Gastrocnemius medialis (tissue), 4 donors: Measurements from ENCODE around the gene MANF.

Experiments
- POLR2A ChIP-seq, 2 donors: fragments of 450-650 bp; IDR thresholded peaks; one replicate each; pipeline ENCODE4 v1.6.1; 2017; ENCODE audit warnings: antibody characterized with exemption in 2 of 2, mild to moderate bottlenecking in 2 of 2, moderate library complexity in 2 of 2
- TF ChIP-seq, protein P1 (sequence below), 5 experiments: fragments of 450-650 bp in 3 of 5; fragments of 200-600 bp in 2 of 5; sonication (generic) in 2 of 5; IDR thresholded peaks in 4 of 5; conservative IDR thresholded peaks in 1 of 5; 1 replicate in 4 of 5; 2 replicates in 1 of 5; pipeline ENCODE4 v1.5.1; 2016 to 2019; ENCODE audit warnings: antibody characterized with exemption in 5 of 5, mild to moderate bottlenecking in 3 of 5, moderate library complexity in 3 of 5

- TF ChIP-seq, protein P1, sequence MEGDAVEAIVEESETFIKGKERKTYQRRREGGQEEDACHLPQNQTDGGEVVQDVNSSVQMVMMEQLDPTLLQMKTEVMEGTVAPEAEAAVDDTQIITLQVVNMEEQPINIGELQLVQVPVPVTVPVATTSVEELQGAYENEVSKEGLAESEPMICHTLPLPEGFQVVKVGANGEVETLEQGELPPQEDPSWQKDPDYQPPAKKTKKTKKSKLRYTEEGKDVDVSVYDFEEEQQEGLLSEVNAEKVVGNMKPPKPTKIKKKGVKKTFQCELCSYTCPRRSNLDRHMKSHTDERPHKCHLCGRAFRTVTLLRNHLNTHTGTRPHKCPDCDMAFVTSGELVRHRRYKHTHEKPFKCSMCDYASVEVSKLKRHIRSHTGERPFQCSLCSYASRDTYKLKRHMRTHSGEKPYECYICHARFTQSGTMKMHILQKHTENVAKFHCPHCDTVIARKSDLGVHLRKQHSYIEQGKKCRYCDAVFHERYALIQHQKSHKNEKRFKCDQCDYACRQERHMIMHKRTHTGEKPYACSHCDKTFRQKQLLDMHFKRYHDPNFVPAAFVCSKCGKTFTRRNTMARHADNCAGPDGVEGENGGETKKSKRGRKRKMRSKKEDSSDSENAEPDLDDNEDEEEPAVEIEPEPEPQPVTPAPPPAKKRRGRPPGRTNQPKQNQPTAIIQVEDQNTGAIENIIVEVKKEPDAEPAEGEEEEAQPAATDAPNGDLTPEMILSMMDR (IDR thresholded peaks at IDR 0.05 in 4 of 5, conservative IDR thresholded peaks at IDR 0.05 in 1 of 5), result no peak
- TF ChIP-seq POLR2A (IDR thresholded peaks at IDR 0.05), result no peak
Observed at GRCh38 chr3:51434110-51434509, 49.0 kb downstream of the MANF start.
